CD4-positive, alpha-beta T cell treated with Interleukin-2 at 100 ng/mL for 4 hours (primary cell): Measurements from ENCODE around the gene TBL3.

Experiments used
- DNase-seq: peaks from one replicate; pipeline ENCODE4 v3.0.0-alpha.2; 2020; ENCODE audit warnings: low spot score

Gene TBL3

GRCh38 chr16:2016407-2016922 lies 44.6 kb downstream of the TBL3 start:
- DNase-seq = no peak

GRCh38 chr16:2019518-2019920 lies 47.7 kb downstream of the TBL3 start, which contains the start of gene NPW:
Gene NPW (plus strand): TSS chr16:2019785.
- DNase-seq = no peak

- no peak for DNase-seq
These were observed 48.3 kb downstream of the TBL3 start for GRCh38 chr16:2019921-2020831.

- no peak for DNase-seq
These were observed 50.9 kb downstream of the TBL3 start for GRCh38 chr16:2022723-2023091.

- peak; percentile 95 for DNase-seq
These were observed 51.5 kb downstream of the TBL3 start for GRCh38 chr16:2023092-2024031.

GRCh38 chr16:2024032-2024420 lies 52.2 kb downstream of the TBL3 start:
- no peak for DNase-seq

GRCh38 chr16:2025251-2025650 lies 53.4 kb downstream of the TBL3 start:
- DNase-seq = no peak

- DNase-seq = no peak
These were observed 54.1 kb downstream of the TBL3 start for GRCh38 chr16:2025878-2026460.

GRCh38 chr16:2026461-2027023 lies 54.7 kb downstream of the TBL3 start, which contains the start of gene NHERF2:
Gene NHERF2 (plus strand): TSS chr16:2026902. CDS start chr16:2027006, 104 bp downstream.
- no peak for DNase-seq

- DNase-seq = no peak
These were observed 55.5 kb downstream of the TBL3 start for GRCh38 chr16:2027024-2028010.

- DNase-seq = no peak
These were observed 56.3 kb downstream of the TBL3 start for GRCh38 chr16:2028146-2028545.

- no peak for DNase-seq
These were observed 56.9 kb downstream of the TBL3 start for GRCh38 chr16:2028620-2029220.

GRCh38 chr16:2029350-2029749 lies 57.5 kb downstream of the TBL3 start:
- DNase-seq = no peak

- DNase-seq = no peak
These were observed 58.2 kb downstream of the TBL3 start for GRCh38 chr16:2030036-2030435.

- DNase-seq = no peak
These were observed 59.3 kb downstream of the TBL3 start for GRCh38 chr16:2031081-2031577.
